Measurements from ENCODE around the gene EIF2D.

Gene EIF2D

DNA sequence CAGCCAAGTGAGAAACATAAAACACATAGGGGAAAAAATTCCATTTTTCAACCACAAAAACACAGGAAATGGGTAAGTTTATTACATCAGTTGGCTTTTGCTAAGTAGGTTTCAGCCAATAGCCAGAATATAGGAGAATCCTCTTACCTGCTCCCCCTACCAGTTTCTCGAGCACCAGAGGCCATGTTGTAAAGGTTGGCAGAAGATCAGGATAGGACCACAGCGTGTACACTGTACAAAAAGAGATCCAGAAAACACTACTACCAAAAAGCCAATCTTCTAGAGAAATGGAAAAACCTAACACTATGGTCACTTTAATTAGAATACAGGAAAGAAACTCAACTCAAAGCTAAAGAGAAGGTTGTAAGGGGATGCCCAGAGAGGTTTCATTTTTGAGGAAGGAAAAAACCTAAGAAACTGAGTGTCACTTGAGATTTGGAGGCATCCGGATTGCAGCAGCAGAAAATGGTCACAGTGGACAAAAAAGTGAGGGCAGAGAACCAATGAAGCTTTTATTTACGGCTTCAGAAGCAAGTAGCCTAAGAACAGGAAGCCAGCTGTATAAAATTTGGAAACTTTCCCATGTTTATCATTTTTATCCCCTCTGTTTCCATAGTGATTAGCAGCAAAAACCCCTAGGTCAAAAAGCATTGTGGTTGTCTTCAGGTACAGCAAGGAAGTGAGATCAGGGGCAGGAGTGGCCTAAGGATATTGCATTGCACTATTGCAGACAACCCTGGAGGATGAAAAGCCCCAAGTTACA lies 2.9 kb downstream of the EIF2D start:
- Histone ChIP-seq H3K27me3 (ENCODE audit: insufficient read depth, poor library complexity, severe bottlenecking) (no peaks in the 10 kb centered on the region), H3K27ac (replicated peaks) (no peak overlapping the region), H3K4me3 (replicated peaks; ENCODE audit: insufficient read depth, low read length) (no peak overlapping the region)
- DNase-seq (ENCODE audit: low read depth in 1 of 2, low spot score in 1 of 2): no peak
- TF ChIP-seq, protein P1, sequence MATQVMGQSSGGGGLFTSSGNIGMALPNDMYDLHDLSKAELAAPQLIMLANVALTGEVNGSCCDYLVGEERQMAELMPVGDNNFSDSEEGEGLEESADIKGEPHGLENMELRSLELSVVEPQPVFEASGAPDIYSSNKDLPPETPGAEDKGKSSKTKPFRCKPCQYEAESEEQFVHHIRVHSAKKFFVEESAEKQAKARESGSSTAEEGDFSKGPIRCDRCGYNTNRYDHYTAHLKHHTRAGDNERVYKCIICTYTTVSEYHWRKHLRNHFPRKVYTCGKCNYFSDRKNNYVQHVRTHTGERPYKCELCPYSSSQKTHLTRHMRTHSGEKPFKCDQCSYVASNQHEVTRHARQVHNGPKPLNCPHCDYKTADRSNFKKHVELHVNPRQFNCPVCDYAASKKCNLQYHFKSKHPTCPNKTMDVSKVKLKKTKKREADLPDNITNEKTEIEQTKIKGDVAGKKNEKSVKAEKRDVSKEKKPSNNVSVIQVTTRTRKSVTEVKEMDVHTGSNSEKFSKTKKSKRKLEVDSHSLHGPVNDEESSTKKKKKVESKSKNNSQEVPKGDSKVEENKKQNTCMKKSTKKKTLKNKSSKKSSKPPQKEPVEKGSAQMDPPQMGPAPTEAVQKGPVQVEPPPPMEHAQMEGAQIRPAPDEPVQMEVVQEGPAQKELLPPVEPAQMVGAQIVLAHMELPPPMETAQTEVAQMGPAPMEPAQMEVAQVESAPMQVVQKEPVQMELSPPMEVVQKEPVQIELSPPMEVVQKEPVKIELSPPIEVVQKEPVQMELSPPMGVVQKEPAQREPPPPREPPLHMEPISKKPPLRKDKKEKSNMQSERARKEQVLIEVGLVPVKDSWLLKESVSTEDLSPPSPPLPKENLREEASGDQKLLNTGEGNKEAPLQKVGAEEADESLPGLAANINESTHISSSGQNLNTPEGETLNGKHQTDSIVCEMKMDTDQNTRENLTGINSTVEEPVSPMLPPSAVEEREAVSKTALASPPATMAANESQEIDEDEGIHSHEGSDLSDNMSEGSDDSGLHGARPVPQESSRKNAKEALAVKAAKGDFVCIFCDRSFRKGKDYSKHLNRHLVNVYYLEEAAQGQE (IDR thresholded peaks at IDR 0.05; ENCODE audit: insufficient replicate concordance, low read depth): no peak
- TF ChIP-seq GABPA (IDR thresholded peaks at IDR 0.05; ENCODE audit: low read depth): no peak
- TF ChIP-seq POLR2AphosphoS5 (IDR thresholded peaks at IDR 0.05; ENCODE audit: low read depth): no peak
- TF ChIP-seq, protein P2, sequence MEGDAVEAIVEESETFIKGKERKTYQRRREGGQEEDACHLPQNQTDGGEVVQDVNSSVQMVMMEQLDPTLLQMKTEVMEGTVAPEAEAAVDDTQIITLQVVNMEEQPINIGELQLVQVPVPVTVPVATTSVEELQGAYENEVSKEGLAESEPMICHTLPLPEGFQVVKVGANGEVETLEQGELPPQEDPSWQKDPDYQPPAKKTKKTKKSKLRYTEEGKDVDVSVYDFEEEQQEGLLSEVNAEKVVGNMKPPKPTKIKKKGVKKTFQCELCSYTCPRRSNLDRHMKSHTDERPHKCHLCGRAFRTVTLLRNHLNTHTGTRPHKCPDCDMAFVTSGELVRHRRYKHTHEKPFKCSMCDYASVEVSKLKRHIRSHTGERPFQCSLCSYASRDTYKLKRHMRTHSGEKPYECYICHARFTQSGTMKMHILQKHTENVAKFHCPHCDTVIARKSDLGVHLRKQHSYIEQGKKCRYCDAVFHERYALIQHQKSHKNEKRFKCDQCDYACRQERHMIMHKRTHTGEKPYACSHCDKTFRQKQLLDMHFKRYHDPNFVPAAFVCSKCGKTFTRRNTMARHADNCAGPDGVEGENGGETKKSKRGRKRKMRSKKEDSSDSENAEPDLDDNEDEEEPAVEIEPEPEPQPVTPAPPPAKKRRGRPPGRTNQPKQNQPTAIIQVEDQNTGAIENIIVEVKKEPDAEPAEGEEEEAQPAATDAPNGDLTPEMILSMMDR (IDR thresholded peaks at IDR 0.05; ENCODE audit: insufficient read depth, low read length): no peak
- TF ChIP-seq SPI1 (IDR thresholded peaks at IDR 0.05; ENCODE audit: borderline replicate concordance, low read depth): no peak

DNA sequence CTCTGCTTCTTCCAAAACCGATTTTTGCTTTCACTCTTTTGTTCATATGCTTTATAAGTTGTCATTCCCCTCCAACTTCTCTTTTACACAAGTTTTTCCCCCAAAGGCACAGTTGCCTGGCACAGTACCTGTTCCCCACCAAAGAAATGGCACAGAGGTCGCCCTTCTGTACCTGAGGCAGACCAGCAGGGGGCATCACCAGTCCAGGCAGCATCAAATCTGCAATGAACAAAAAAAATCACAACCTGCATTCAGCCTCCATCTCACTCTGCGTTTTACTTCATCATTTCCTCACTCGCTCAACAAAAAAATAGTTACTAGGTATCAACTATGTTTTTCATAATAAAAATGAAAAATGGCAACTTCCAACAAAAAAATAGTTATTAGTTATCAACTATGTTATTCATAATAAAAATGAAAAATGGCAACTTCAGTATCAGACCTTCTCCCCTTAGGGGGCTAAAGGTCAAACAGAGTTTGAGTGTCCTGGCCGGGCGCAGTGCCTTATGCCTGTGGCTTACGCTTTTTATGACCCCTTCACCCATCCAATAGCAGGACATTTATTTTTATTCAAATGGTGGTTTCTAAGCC lies 4.1 kb downstream of the EIF2D start:
- Histone ChIP-seq H3K27me3 (ENCODE audit: insufficient read depth, poor library complexity, severe bottlenecking) (no peaks in the 10 kb centered on the region), H3K4me3 (replicated peaks; ENCODE audit: insufficient read depth, low read length) (no peak overlapping the region), H3K27ac (replicated peaks) (no peak overlapping the region)
- DNase-seq (ENCODE audit: low read depth in 1 of 2, low spot score in 1 of 2): peak in 1 of 2 experiments; percentile 46
- TF ChIP-seq SPI1 (IDR thresholded peaks at IDR 0.05; ENCODE audit: borderline replicate concordance, low read depth): no peak
- TF ChIP-seq, protein P2 (IDR thresholded peaks at IDR 0.05; ENCODE audit: insufficient read depth, low read length): peak; percentile 48

DNA sequence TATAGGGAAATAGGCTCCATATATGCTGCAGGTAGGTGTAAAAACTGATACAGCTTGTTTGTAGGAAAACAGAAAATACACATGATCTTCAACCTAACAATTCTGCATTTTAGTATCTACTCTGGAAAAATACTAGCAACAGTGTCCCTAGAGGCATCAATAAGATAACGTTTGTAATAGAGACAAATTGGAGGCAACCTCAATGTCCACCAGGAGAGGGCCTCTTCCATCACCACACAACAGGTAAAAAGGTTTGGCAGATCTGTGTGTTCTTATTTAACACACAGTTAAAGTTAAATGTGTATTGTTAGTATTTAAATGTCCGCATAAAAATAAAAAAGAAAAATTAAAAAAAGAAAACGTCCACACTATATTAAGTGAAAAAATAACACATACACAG lies 5.4 kb downstream of the EIF2D start:
- no peaks in the 10 kb centered on the region for H3K27me3 ChIP-seq (ENCODE audit: insufficient read depth, poor library complexity, severe bottlenecking)
- H3K4me3 ChIP-seq (replicated peaks; ENCODE audit: insufficient read depth, low read length): no peak overlapping the region
- peak in 1 of 2 experiments; percentile 44 for DNase-seq (ENCODE audit: low read depth in 1 of 2, low spot score in 1 of 2)
- TF ChIP-seq GABPA (IDR thresholded peaks at IDR 0.05; ENCODE audit: low read depth): no peak
- TF ChIP-seq, protein P2 (IDR thresholded peaks at IDR 0.05; ENCODE audit: insufficient read depth, low read length): peak; percentile 31
- H3K27ac ChIP-seq (replicated peaks): no peak overlapping the region

DNA sequence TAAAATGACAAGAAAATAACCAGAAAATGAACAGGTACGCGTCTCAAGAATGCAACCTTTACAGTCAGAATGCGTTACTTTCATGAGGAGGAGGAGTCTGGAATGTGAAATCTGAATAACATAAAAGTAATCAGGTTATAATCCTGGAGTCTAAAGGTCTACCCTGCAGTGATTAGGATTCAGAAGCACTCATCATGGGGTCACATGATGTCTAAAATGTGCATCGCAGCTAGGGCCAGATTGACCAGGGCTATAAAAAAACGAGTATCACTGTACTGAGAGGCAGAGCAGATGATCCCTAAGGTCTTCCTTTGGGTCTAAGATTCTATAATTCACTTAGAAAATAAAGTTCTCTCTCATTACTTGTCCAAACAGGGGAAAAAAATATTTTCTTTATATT lies 7.4 kb downstream of the EIF2D start:
- DNase-seq (ENCODE audit: low read depth in 1 of 2, low spot score in 1 of 2): no peak
- H3K27ac ChIP-seq (replicated peaks): no peak overlapping the region
- no peaks in the 10 kb centered on the region for H3K27me3 ChIP-seq (ENCODE audit: insufficient read depth, poor library complexity, severe bottlenecking)
- H3K4me3 ChIP-seq (replicated peaks; ENCODE audit: insufficient read depth, low read length): no peak overlapping the region
- TF ChIP-seq, protein P1 (IDR thresholded peaks at IDR 0.05; ENCODE audit: insufficient replicate concordance, low read depth): no peak
- TF ChIP-seq SPI1 (IDR thresholded peaks at IDR 0.05; ENCODE audit: borderline replicate concordance, low read depth): no peak
- no peak for TF ChIP-seq POLR2AphosphoS5 (IDR thresholded peaks at IDR 0.05; ENCODE audit: low read depth)
- no peak for TF ChIP-seq GABPA (IDR thresholded peaks at IDR 0.05; ENCODE audit: low read depth)
- TF ChIP-seq, protein P2 (IDR thresholded peaks at IDR 0.05; ENCODE audit: insufficient read depth, low read length): no peak
